ENCODE measurements around the gene DUOXA1.

DNA sequence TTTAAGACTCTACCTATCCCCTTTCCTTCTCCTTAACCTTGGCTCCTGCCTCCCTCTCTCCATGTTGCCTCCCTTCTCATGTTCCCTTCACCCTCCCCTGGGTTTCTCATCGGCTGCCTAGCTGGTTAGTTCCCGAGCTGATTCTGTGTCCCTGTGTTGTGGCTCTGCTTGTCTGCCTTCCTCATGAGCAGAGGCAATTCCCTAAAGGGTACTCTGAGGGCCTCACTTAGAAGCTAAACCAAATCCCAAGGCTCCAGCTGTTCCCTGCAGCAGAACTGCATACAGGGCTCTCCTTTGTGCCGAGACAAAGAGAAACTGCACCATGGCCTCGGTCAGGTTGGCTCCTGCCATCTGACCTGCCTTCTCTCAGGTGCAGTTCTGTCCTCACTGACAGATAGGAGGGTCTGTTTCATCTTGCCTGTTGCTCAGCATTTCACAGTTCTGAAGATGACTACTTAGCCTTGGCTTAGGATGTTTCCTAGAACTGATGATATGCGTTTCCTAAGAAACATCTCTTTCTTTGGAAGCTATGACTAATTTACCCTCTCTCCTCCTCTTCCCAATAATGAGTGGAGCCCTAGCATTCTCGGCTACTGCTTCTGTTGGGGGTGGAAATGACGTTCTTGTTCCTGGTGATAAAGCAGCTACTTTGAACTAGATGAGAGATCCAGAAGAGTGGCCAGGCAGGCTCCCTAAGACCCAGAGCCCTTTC, 27.2 kb upstream of the DUOXA1 start:
- TF ChIP-seq, protein P1, sequence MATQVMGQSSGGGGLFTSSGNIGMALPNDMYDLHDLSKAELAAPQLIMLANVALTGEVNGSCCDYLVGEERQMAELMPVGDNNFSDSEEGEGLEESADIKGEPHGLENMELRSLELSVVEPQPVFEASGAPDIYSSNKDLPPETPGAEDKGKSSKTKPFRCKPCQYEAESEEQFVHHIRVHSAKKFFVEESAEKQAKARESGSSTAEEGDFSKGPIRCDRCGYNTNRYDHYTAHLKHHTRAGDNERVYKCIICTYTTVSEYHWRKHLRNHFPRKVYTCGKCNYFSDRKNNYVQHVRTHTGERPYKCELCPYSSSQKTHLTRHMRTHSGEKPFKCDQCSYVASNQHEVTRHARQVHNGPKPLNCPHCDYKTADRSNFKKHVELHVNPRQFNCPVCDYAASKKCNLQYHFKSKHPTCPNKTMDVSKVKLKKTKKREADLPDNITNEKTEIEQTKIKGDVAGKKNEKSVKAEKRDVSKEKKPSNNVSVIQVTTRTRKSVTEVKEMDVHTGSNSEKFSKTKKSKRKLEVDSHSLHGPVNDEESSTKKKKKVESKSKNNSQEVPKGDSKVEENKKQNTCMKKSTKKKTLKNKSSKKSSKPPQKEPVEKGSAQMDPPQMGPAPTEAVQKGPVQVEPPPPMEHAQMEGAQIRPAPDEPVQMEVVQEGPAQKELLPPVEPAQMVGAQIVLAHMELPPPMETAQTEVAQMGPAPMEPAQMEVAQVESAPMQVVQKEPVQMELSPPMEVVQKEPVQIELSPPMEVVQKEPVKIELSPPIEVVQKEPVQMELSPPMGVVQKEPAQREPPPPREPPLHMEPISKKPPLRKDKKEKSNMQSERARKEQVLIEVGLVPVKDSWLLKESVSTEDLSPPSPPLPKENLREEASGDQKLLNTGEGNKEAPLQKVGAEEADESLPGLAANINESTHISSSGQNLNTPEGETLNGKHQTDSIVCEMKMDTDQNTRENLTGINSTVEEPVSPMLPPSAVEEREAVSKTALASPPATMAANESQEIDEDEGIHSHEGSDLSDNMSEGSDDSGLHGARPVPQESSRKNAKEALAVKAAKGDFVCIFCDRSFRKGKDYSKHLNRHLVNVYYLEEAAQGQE (IDR thresholded peaks at IDR 0.05; ENCODE audit: low read depth, low read length): no peak
- TF ChIP-seq POLR2AphosphoS5 (IDR thresholded peaks at IDR 0.05; ENCODE audit: low read depth, low read length): no peak
- no peak for TF ChIP-seq CTCF (IDR thresholded peaks at IDR 0.05)
- no peak for TF ChIP-seq FOXJ3 (CRISPR knock-in tag; IDR thresholded peaks at IDR 0.05)
- TF ChIP-seq NFIC (IDR thresholded peaks at IDR 0.05; ENCODE audit: borderline replicate concordance): no peak
- TF ChIP-seq RAD21 (IDR thresholded peaks at IDR 0.05; ENCODE audit: low read length): no peak
- TF ChIP-seq, protein P2, sequence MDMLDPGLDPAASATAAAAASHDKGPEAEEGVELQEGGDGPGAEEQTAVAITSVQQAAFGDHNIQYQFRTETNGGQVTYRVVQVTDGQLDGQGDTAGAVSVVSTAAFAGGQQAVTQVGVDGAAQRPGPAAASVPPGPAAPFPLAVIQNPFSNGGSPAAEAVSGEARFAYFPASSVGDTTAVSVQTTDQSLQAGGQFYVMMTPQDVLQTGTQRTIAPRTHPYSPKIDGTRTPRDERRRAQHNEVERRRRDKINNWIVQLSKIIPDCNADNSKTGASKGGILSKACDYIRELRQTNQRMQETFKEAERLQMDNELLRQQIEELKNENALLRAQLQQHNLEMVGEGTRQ (IDR thresholded peaks at IDR 0.05; ENCODE audit: borderline replicate concordance, low read depth, low read length): no peak
